Transverse colon (tissue), 4 donors: Measurements from ENCODE around the gene TMEM123.

ENCODE experiments used
- CTCF ChIP-seq, 5 experiments: fragments of 200-600 bp in 3 of 5; fragments of 450-650 bp in 2 of 5; sonication (generic) in 3 of 5; IDR thresholded peaks; 1 replicate in 2 of 5; 2 replicates in 3 of 5; pipeline ENCODE4 v1.5.1; 2016 to 2017; ENCODE audit warnings: antibody characterized with exemption in 5 of 5, inconsistent platforms in 3 of 5, mild to moderate bottlenecking in 2 of 5, moderate library complexity in 1 of 5
- POLR2AphosphoS5 ChIP-seq, 3 donors: sonication (generic); formaldehyde crosslinking; IDR thresholded peaks; one replicate each; pipeline ENCODE4 v1.6.1; 2016; ENCODE audit warnings: antibody characterized with exemption in 3 of 3

- TF ChIP-seq POLR2AphosphoS5 (IDR thresholded peaks at IDR 0.05) (no peak), CTCF (IDR thresholded peaks at IDR 0.05) (no peak)
Observed at GRCh38 chr11:102457056-102457677, 4.6 kb upstream of the TMEM123 start.
